Endothelial cell of umbilical vein (primary cell): ENCODE measurements around the gene LRP1B. TPM values are rescaled to one million over a fixed set of nuclear protein-coding genes. Genes with fewer than 3 reads are reported as not detected.

Experiments
- BruUV-seq: library from RNA; stranded (reverse); fragments of 400-500 nt; replicated peaks from 2 replicates; lab custom pipeline; 2021; lab: Mats Ljungman, UMichigan
- CTCF ChIA-PET: fragments of 300-600, 350-600 bp; sonication (Branson Sonifier 250); formaldehyde crosslinking; loops from one replicate; lab custom pipeline; 2021; ENCODE audit warnings: antibody characterized with exemption, inconsistent platforms; lab: Charles Lee
- POLR2A ChIA-PET: fragments of 300-600, 350-600 bp; sonication (Branson Sonifier 250); formaldehyde crosslinking; loops from one replicate; lab custom pipeline; 2021; ENCODE audit warnings: antibody characterized with exemption, inconsistent platforms; lab: Charles Lee
- DNase-seq: peaks from one replicate; pipeline ENCODE4 v3.0.0-alpha.2; 2011; ENCODE audit warnings: low read depth, low spot score
- FAIRE-seq: peaks from 2 replicates; lab custom pipeline; 2011; peaks lifted over from hg19 to GRCh38; lab: Jason Lieb, UNC
- H2AFZ ChIP-seq: 2 replicates; pipeline ENCODE4 v1.6.0; 2012; ENCODE audit warnings: low read depth, low read length, control low read depth, inconsistent platforms
- H3K27ac ChIP-seq: 2 replicates; pipeline ENCODE4 v1.5.1; 2011; ENCODE audit warnings: low read depth, mild to moderate bottlenecking, control low read depth, low read length, moderate library complexity; ENCODE audit not compliant: insufficient read depth
- H3K27me3 ChIP-seq, 2 experiments: 2 replicates each; pipeline versions ENCODE4 v1.6.0 to v1.6.1; 2011; ENCODE audit warnings: low read length in 2 of 2, mixed read lengths in 1 of 2; ENCODE audit not compliant: control insufficient read depth in 2 of 2, insufficient read depth in 2 of 2
- H3K36me3 ChIP-seq, 2 experiments: 2 replicates in 1 of 2; 3 replicates in 1 of 2; pipeline ENCODE4 v1.5.1; 2011; ENCODE audit warnings: low read length in 2 of 2, mild to moderate bottlenecking in 1 of 2, moderate library complexity in 1 of 2; ENCODE audit not compliant: control insufficient read depth in 2 of 2, insufficient read depth in 2 of 2; ENCODE audit errors: extremely low read depth in 1 of 2
- H3K4me1 ChIP-seq: 3 replicates; pipeline ENCODE4 v1.5.1; 2011; ENCODE audit warnings: mild to moderate bottlenecking, low read length; ENCODE audit not compliant: control insufficient read depth, insufficient read depth; ENCODE audit errors: extremely low read depth
- H3K4me2 ChIP-seq: 2 replicates; pipeline ENCODE4 v1.6.1; 2011; ENCODE audit warnings: low read length, control low read depth, mixed read lengths; ENCODE audit not compliant: insufficient read depth
- H3K4me3 ChIP-seq, 3 experiments: fragments of 200-600 bp in 1 of 3; sonication (generic), shearing (Covaris generic) in 1 of 3; replicated peaks in 1 of 3; 2 replicates each; pipeline ENCODE4 v1.5.1; 2011 to 2016; ENCODE audit warnings: control low read depth in 3 of 3, low read length in 3 of 3, mild to moderate bottlenecking in 2 of 3, inconsistent platforms in 1 of 3, low read depth in 1 of 3, moderate library complexity in 1 of 3; ENCODE audit not compliant: insufficient read depth in 1 of 3
- H3K79me2 ChIP-seq: 2 replicates; pipeline ENCODE4 v1.6.0; 2012; ENCODE audit warnings: low read length, inconsistent platforms; ENCODE audit not compliant: control insufficient read depth, insufficient read depth
- H3K9ac ChIP-seq: replicated peaks from 2 replicates; pipeline ENCODE3; 2011; ENCODE audit warnings: low read length, control low read depth; ENCODE audit not compliant: insufficient read depth; ENCODE audit errors: extremely low read depth
- H3K9me1 ChIP-seq: replicated peaks from 3 replicates; pipeline ENCODE4 v1.6.0; 2011; ENCODE audit warnings: mild to moderate bottlenecking, low read length; ENCODE audit not compliant: control insufficient read depth, insufficient read depth; ENCODE audit errors: extremely low read depth
- H3K9me3 ChIP-seq: replicated peaks from 2 replicates; pipeline ENCODE4 v1.5.1; 2012; ENCODE audit warnings: low read length, inconsistent platforms; ENCODE audit not compliant: control insufficient read depth, insufficient read depth
- H4K20me1 ChIP-seq: replicated peaks from 2 replicates; pipeline ENCODE3; 2011; ENCODE audit warnings: mild to moderate bottlenecking, low read length; ENCODE audit not compliant: control insufficient read depth, insufficient read depth; ENCODE audit errors: extremely low read depth
- EZH2 ChIP-seq: IDR thresholded peaks from 2 replicates; pipeline ENCODE4 v1.6.1; 2012; ENCODE audit warnings: borderline replicate concordance, low read depth, mild to moderate bottlenecking, moderate library complexity, low read length, inconsistent platforms; ENCODE audit not compliant: severe bottlenecking
- JUN ChIP-seq: IDR thresholded peaks from 2 replicates; pipeline ENCODE4 v1.6.1; 2011; ENCODE audit warnings: borderline replicate concordance, low read depth; ENCODE audit not compliant: insufficient read length, insufficient read depth
- POLR2AphosphoS5 ChIP-seq: IDR thresholded peaks from 2 replicates; pipeline ENCODE4 v1.6.1; 2012; ENCODE audit warnings: low read depth, mild to moderate bottlenecking, control low read depth, low read length, moderate library complexity; ENCODE audit not compliant: insufficient read depth
- dilution Hi-C: fragments of 300-500 bp; cut with MboI; formaldehyde crosslinking; loops from one replicate; pipeline ENCODE4 v1.15.0; 2019; ENCODE audit warnings: low sequenced_read_pairs; ENCODE audit not compliant: extremely low pct_ligation_motif_present
- intact Hi-C: fragments of 100-400 bp; cut with micrococcal nuclease; formaldehyde crosslinking; loops from one replicate; pipeline ENCODE4 v1.10.0; 2022
- polyA plus RNA-seq, 4 experiments: library from polyadenylated mRNA; depleted of rRNA in 3 of 4; stranded (reverse) in 3 of 4; unstranded in 1 of 4; fragments of >200 nt; gene quantifications; 2 replicates each; pipeline versions ENCODE4 v1.2.1 to v1.2.3, GENCODE V29; 2011 to 2012; ENCODE audit warnings: missing spikeins in 1 of 4
- total RNA-seq: library from RNA; stranded (reverse); gene quantifications from 2 replicates; pipeline ENCODE4 v1.2.3, GENCODE V29; 2021
- TF ChIP-seq, protein P1 (sequence below), 2 donors: IDR thresholded peaks; 1 replicate in 1 of 2; 2 replicates in 1 of 2; pipeline ENCODE4 v1.5.1; 2011; ENCODE audit warnings: low read length in 2 of 2, mild to moderate bottlenecking in 2 of 2, moderate library complexity in 2 of 2, control low read depth in 1 of 2, inconsistent platforms in 1 of 2, low read depth in 1 of 2; ENCODE audit not compliant: insufficient read depth in 1 of 2; ENCODE audit errors: extremely low read depth in 1 of 2

Gene LRP1B
- total and polyA plus RNA-seq, 2 donors (not counting 3 experiments of a cell fraction or from before 2014, with no cell fraction given) = 0.03 to 0.07 TPM

DNA sequence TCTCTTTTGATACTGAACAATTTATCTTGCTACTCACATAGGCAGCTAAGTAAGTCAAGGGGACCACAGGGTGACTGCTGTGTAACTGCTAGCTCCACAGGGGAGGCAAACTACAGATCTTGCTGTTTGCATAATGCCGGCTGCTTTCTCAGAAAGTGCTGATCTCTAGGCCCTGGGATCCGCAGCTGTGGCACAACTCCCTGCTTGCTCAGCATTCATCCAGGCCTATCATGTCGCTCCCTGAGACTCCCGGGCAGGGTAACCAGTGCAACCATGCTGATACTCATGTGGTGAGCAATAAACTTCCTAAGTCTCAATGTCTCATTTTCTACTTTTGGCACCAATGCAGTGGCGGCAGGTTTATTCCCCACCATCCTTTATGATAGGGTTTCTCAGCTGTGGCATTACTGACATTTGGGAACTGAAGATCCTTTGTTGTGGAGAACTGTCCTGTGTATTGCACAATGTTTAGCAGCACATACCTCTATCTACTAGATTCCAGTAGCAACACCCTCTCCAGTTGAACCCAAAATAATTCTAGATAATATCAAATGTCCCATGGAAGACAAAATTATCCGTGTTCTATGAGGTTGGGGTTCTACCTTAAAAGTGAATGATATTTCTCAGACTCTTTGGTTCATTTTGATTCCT lies 1101.3 kb downstream of the LRP1B start:
- dilution Hi-C loops (no loop called here), intact Hi-C loops (loop anchor here (10.0 kb wide), 1 partner anchor 1815 kb away; no protein-coding TSS in a partner anchor)
- Histone ChIP-seq H3K36me3 (no peaks in the 10 kb centered on the region), H3K4me1 (peaks cover 8% of the 10 kb centered on the region), H4K20me1 (no peaks in the 10 kb centered on the region), H3K27me3 (no peaks in the 10 kb centered on the region), H3K9ac (no peak overlapping the region), H3K9me3 (no peaks in the 10 kb centered on the region), H3K27ac (no peak overlapping the region), H3K4me3 (no peak overlapping the region), H2AFZ (no peak overlapping the region), H3K79me2 (no peaks in the 10 kb centered on the region), H3K4me2 (no peak overlapping the region), H3K9me1 (no peaks in the 10 kb centered on the region)
- DNase-seq = no peak
- TF ChIP-seq POLR2AphosphoS5 (no peak), EZH2 (no peak), JUN (no peak)
- TF ChIP-seq, protein P1, sequence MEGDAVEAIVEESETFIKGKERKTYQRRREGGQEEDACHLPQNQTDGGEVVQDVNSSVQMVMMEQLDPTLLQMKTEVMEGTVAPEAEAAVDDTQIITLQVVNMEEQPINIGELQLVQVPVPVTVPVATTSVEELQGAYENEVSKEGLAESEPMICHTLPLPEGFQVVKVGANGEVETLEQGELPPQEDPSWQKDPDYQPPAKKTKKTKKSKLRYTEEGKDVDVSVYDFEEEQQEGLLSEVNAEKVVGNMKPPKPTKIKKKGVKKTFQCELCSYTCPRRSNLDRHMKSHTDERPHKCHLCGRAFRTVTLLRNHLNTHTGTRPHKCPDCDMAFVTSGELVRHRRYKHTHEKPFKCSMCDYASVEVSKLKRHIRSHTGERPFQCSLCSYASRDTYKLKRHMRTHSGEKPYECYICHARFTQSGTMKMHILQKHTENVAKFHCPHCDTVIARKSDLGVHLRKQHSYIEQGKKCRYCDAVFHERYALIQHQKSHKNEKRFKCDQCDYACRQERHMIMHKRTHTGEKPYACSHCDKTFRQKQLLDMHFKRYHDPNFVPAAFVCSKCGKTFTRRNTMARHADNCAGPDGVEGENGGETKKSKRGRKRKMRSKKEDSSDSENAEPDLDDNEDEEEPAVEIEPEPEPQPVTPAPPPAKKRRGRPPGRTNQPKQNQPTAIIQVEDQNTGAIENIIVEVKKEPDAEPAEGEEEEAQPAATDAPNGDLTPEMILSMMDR (IDR thresholded peaks at IDR 0.05; ENCODE audit: extremely low read depth in 1 of 2, insufficient read depth in 1 of 2, low read depth in 1 of 2, low read length in 2 of 2) = no peak
- BruUV-seq = no TSS peak
- ChIA-PET CTCF (interaction anchor here (1.0 kb wide), 1 partner anchor 9 kb away, joined by 4 read pairs; no protein-coding TSS in a partner anchor), POLR2A (no interaction called here)
- no peak for FAIRE-seq
